PC-9 (cell line): ENCODE results near the gene HIF1AN.

Experiments
- CTCF ChIP-seq: fragments of 200-600 bp; sonication (generic); conservative IDR thresholded peaks from 2 replicates; pipeline ENCODE4 v1.6.1; 2017; ENCODE audit warnings: mixed run types, antibody characterized with exemption, mild to moderate bottlenecking, moderate library complexity
- EZH2 ChIP-seq: fragments of 200-600 bp; sonication (generic); IDR thresholded peaks from 2 replicates; pipeline ENCODE4 v1.8.0; 2017; ENCODE audit warnings: antibody characterized with exemption, low read depth

DNA sequence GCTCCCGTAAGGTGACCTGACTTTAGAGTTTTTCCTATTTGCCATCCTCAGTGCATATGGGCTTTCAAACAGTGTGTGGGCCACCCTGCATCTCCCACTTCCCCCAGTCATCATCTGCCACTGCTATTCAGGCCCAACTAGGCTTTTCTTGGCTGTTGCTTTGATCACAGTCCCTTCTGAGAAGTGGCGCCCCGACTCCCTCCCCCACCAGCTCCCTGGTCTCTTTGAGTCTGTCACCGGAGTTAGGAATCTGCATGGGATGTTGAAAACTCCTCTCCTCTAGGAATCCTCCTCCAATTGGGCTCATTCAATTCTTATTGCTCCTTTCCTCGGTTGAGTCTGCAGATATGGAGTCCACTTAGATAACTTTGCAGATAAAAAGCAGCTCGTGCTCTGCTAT is 32.1 kb downstream of the HIF1AN start:
- TF ChIP-seq CTCF, result no peak
- no peak for TF ChIP-seq EZH2
